ENCODE results near the gene THSD4. TPM values are rescaled to one million over a fixed set of nuclear protein-coding genes. Genes with fewer than 3 reads are reported as not detected.

THSD4 gene
- total RNA-seq, 1 experiment from 2014 or later: 0.29 TPM

DNA sequence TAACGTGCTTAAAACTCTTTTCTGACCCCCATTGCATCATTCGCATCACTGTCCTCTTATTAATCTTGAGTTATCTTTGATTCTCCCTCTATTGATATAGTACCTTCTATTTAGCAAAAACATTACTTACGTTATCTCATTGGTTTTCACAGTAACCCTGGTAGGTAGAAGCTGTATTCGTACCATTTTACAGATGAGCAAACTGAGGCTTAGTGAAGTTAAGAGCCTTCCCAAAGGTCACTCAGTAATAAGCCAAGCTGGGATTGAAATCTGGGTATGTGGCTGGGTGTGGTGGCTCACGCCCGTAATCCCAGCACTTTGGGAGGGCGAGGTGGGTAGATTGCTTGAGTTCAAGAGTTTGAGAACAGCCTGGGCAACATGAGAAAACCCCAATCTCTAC is 244.0 kb downstream of the THSD4 start:
- no peak overlapping the region for H3K4me3 Mint-ChIP-seq (ENCODE audit: unreplicated experiment)
- peaks cover 12% of the 10 kb centered on the region for H3K27me3 Mint-ChIP-seq (ENCODE audit: insufficient read depth, unreplicated experiment)
- Histone ChIP-seq H3K9me3 (no peaks in the 10 kb centered on the region), H3K27me3 (replicated peaks; ENCODE audit: control insufficient read depth, insufficient read depth, low read length) (no peaks in the 10 kb centered on the region), H3K4me1 (no peaks in the 10 kb centered on the region), H3K4me3 (ENCODE audit: low read depth, low read length) (no peak overlapping the region), H3K36me3 (ENCODE audit: control insufficient read depth, insufficient read depth, low read length) (no peaks in the 10 kb centered on the region)
- no TSS peak for BruUV-seq (replicated peaks)
- intact Hi-C loops (cut with micrococcal nuclease; ENCODE audit: unreplicated experiment): no loop called here
- no peak for DNase-seq
- POLR2A ChIA-PET: no interaction called here
- CTCF ChIA-PET: no interaction called here
- no peaks in the 10 kb centered on the region for H3K36me3 Mint-ChIP-seq (ENCODE audit: insufficient read depth, unreplicated experiment)
- TF ChIP-seq, protein P1, sequence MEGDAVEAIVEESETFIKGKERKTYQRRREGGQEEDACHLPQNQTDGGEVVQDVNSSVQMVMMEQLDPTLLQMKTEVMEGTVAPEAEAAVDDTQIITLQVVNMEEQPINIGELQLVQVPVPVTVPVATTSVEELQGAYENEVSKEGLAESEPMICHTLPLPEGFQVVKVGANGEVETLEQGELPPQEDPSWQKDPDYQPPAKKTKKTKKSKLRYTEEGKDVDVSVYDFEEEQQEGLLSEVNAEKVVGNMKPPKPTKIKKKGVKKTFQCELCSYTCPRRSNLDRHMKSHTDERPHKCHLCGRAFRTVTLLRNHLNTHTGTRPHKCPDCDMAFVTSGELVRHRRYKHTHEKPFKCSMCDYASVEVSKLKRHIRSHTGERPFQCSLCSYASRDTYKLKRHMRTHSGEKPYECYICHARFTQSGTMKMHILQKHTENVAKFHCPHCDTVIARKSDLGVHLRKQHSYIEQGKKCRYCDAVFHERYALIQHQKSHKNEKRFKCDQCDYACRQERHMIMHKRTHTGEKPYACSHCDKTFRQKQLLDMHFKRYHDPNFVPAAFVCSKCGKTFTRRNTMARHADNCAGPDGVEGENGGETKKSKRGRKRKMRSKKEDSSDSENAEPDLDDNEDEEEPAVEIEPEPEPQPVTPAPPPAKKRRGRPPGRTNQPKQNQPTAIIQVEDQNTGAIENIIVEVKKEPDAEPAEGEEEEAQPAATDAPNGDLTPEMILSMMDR (IDR thresholded peaks at IDR 0.05; ENCODE audit: insufficient read depth in 1 of 2, low read depth in 1 of 2, low read length in 1 of 2, severe bottlenecking in 1 of 2, unreplicated experiment in 1 of 2): no peak
- no peak overlapping the region for H3K27ac Mint-ChIP-seq (ENCODE audit: unreplicated experiment)
- H3K9me3 Mint-ChIP-seq (ENCODE audit: unreplicated experiment): no peaks in the 10 kb centered on the region
- no peaks in the 10 kb centered on the region for H3K4me1 Mint-ChIP-seq (ENCODE audit: low read depth, unreplicated experiment)

GRCh38 chr15:71362556-71362955 is 247.3 kb downstream of the THSD4 start:
- H3K27me3 Mint-ChIP-seq (ENCODE audit: insufficient read depth, unreplicated experiment): peaks cover 5% of the 10 kb centered on the region
- no peak overlapping the region for H3K4me3 Mint-ChIP-seq (ENCODE audit: unreplicated experiment)
- Histone ChIP-seq H3K4me1 (no peaks in the 10 kb centered on the region), H3K27me3 (replicated peaks; ENCODE audit: control insufficient read depth, insufficient read depth, low read length) (no peaks in the 10 kb centered on the region; the same call in 1 of the 2 replicates), H3K9me3 (no peaks in the 10 kb centered on the region), H3K4me3 (ENCODE audit: low read depth, low read length) (no peak overlapping the region), H3K36me3 (ENCODE audit: control insufficient read depth, insufficient read depth, low read length) (no peaks in the 10 kb centered on the region)
- POLR2A ChIA-PET: no interaction called here
- H3K9me3 Mint-ChIP-seq (ENCODE audit: unreplicated experiment): no peaks in the 10 kb centered on the region
- TF ChIP-seq, protein P1 (IDR thresholded peaks at IDR 0.05; ENCODE audit: insufficient read depth in 1 of 2, low read depth in 1 of 2, low read length in 1 of 2, severe bottlenecking in 1 of 2, unreplicated experiment in 1 of 2): no peak
- H3K4me1 Mint-ChIP-seq (ENCODE audit: low read depth, unreplicated experiment): no peaks in the 10 kb centered on the region
- CTCF ChIA-PET: no interaction called here
- DNase-seq: no peak
- intact Hi-C loops (cut with micrococcal nuclease; ENCODE audit: unreplicated experiment): no loop called here
- H3K36me3 Mint-ChIP-seq (ENCODE audit: insufficient read depth, unreplicated experiment): no peaks in the 10 kb centered on the region
- BruUV-seq (replicated peaks): no TSS peak
- no peak overlapping the region for H3K27ac Mint-ChIP-seq (ENCODE audit: unreplicated experiment)

- no peaks in the 10 kb centered on the region for H3K4me1 Mint-ChIP-seq (ENCODE audit: low read depth, unreplicated experiment)
- intact Hi-C loops (cut with micrococcal nuclease; ENCODE audit: unreplicated experiment): no loop called here
- TF ChIP-seq, protein P1 (IDR thresholded peaks at IDR 0.05; ENCODE audit: insufficient read depth in 1 of 2, low read depth in 1 of 2, low read length in 1 of 2, severe bottlenecking in 1 of 2, unreplicated experiment in 1 of 2): no peak
- POLR2A ChIA-PET: no interaction called here
- H3K27ac Mint-ChIP-seq (ENCODE audit: unreplicated experiment): no peak overlapping the region
- no peak overlapping the region for H3K4me3 ChIP-seq (ENCODE audit: low read depth, low read length)
- H3K4me1 ChIP-seq: no peaks in the 10 kb centered on the region
- no peaks in the 10 kb centered on the region; the same call in 1 of the 2 replicates for H3K27me3 ChIP-seq (replicated peaks; ENCODE audit: control insufficient read depth, insufficient read depth, low read length)
- H3K4me3 Mint-ChIP-seq (ENCODE audit: unreplicated experiment): no peak overlapping the region
- no peaks in the 10 kb centered on the region for H3K36me3 ChIP-seq (ENCODE audit: control insufficient read depth, insufficient read depth, low read length)
- peaks cover 5% of the 10 kb centered on the region for H3K27me3 Mint-ChIP-seq (ENCODE audit: insufficient read depth, unreplicated experiment)
- CTCF ChIA-PET: no interaction called here
- no peaks in the 10 kb centered on the region for H3K36me3 Mint-ChIP-seq (ENCODE audit: insufficient read depth, unreplicated experiment)
- no peak for DNase-seq
- no TSS peak for BruUV-seq (replicated peaks)
- no peaks in the 10 kb centered on the region for H3K9me3 Mint-ChIP-seq (ENCODE audit: unreplicated experiment)
- H3K9me3 ChIP-seq: no peaks in the 10 kb centered on the region
Observed at GRCh38 chr15:71362987-71363968, 248.0 kb downstream of the THSD4 start.
